ENCODE results near the gene MAP3K5.

Gene MAP3K5

DNA sequence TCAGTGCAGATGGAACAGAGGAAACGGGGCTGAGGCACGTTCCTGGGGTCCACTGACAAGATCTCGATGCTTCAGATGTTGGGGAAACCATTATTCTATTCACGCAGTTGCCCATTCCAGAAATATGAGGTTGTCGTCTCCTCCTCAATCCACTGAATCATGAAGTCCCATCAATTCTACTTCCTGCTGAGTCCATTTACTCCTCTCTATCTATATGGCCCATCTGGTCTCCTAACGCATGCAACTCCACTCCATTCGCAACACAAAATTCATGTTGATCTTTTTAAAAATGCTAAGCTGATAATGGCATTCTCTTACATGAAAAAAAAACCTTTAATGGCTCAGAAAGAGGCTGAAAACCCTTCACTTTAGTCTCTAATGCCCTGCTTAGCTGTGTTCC lies 37.5 kb downstream of the MAP3K5 start:
- DNase-seq (ENCODE audit: insufficient read length, low spot score) (no peak), FAIRE-seq (no peak)
- TF ChIP-seq POLR2AphosphoS5 (IDR thresholded peaks at IDR 0.05; ENCODE audit: low read depth, low read length): peak; percentile 7; the same call in 1 of the 2 replicates
- no peak for TF ChIP-seq PAX5 (IDR thresholded peaks at IDR 0.05; ENCODE audit: insufficient read depth, low read length, severe bottlenecking)
- no peak for TF ChIP-seq TAF1 (IDR thresholded peaks at IDR 0.05; ENCODE audit: low read depth, low read length)

GRCh38 chr6:136753624-136754023 lies 38.7 kb downstream of the MAP3K5 start:
- DNase-seq (ENCODE audit: insufficient read length, low spot score): no peak
- FAIRE-seq: no peak
- TF ChIP-seq PAX5 (IDR thresholded peaks at IDR 0.05; ENCODE audit: insufficient read depth, low read length, severe bottlenecking): no peak
- TF ChIP-seq POLR2AphosphoS5 (IDR thresholded peaks at IDR 0.05; ENCODE audit: low read depth, low read length): no peak
- TF ChIP-seq TAF1 (IDR thresholded peaks at IDR 0.05; ENCODE audit: low read depth, low read length): no peak
- TF ChIP-seq POLR2A (IDR thresholded peaks at IDR 0.05; ENCODE audit: low read depth, low read length): no peak
- no peak for TF ChIP-seq POU2F2 (IDR thresholded peaks at IDR 0.05; ENCODE audit: low read depth, low read length)
- no peak for TF ChIP-seq SPI1 (IDR thresholded peaks at IDR 0.05; ENCODE audit: low read depth, low read length)

- no peak for DNase-seq (ENCODE audit: insufficient read length, low spot score)
- TF ChIP-seq POLR2AphosphoS5 (IDR thresholded peaks at IDR 0.05; ENCODE audit: low read depth, low read length): no peak
- no peak for FAIRE-seq
These were observed 39.7 kb downstream of the MAP3K5 start for GRCh38 chr6:136752554-136752953.

- FAIRE-seq (peak; percentile 61), DNase-seq (ENCODE audit: insufficient read length, low spot score) (no peak)
- no peak for TF ChIP-seq TAF1 (IDR thresholded peaks at IDR 0.05; ENCODE audit: low read depth, low read length)
- TF ChIP-seq POU2F2 (IDR thresholded peaks at IDR 0.05; ENCODE audit: low read depth, low read length): no peak
- no peak for TF ChIP-seq POLR2AphosphoS5 (IDR thresholded peaks at IDR 0.05; ENCODE audit: low read depth, low read length)
- no peak for TF ChIP-seq POLR2A (IDR thresholded peaks at IDR 0.05; ENCODE audit: low read depth, low read length)
- no peak for TF ChIP-seq SPI1 (IDR thresholded peaks at IDR 0.05; ENCODE audit: low read depth, low read length)
- TF ChIP-seq PAX5 (IDR thresholded peaks at IDR 0.05; ENCODE audit: insufficient read depth, low read length, severe bottlenecking): no peak
These were observed 40.3 kb downstream of the MAP3K5 start for GRCh38 chr6:136751991-136752390.

DNA sequence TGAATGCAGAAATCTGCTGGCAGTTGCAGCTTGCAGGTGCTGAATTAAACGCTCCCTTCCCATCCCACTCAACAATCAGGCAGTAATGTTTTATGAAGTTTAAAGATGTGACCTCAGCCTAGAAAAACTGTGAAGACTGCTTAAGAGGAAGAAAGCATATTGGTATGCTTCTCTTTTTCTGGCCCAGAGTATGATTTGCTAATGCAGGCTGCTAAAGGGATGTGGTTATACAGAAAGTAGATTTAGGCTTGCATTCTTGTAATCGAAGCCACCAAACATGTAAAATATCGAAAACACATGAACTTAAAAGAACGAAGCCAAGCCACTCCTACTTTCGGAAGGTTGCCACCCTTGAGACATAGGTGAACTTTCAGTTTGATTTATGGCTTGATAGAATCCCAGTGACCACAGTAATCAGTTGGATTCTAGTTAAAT lies 40.7 kb downstream of the MAP3K5 start:
- peak; percentile 27 for DNase-seq (ENCODE audit: insufficient read length, low spot score)
- no peak for TF ChIP-seq POLR2AphosphoS5 (IDR thresholded peaks at IDR 0.05; ENCODE audit: low read depth, low read length)
- TF ChIP-seq POU2F2 (IDR thresholded peaks at IDR 0.05; ENCODE audit: low read depth, low read length): no peak
- TF ChIP-seq TAF1 (IDR thresholded peaks at IDR 0.05; ENCODE audit: low read depth, low read length): no peak
- TF ChIP-seq SPI1 (IDR thresholded peaks at IDR 0.05; ENCODE audit: low read depth, low read length): peak; percentile 30; the same call in 1 of the 2 replicates
- no peak for TF ChIP-seq PAX5 (IDR thresholded peaks at IDR 0.05; ENCODE audit: insufficient read depth, low read length, severe bottlenecking)
- TF ChIP-seq POLR2A (IDR thresholded peaks at IDR 0.05; ENCODE audit: low read depth, low read length): no peak
- FAIRE-seq: peak; percentile 91

GRCh38 chr6:136750696-136751521 lies 41.4 kb downstream of the MAP3K5 start:
- no peak for DNase-seq (ENCODE audit: insufficient read length, low spot score)
- no peak for TF ChIP-seq TAF1 (IDR thresholded peaks at IDR 0.05; ENCODE audit: low read depth, low read length)
- no peak for TF ChIP-seq POU2F2 (IDR thresholded peaks at IDR 0.05; ENCODE audit: low read depth, low read length)
- no peak for TF ChIP-seq SPI1 (IDR thresholded peaks at IDR 0.05; ENCODE audit: low read depth, low read length)
- no peak for TF ChIP-seq POLR2AphosphoS5 (IDR thresholded peaks at IDR 0.05; ENCODE audit: low read depth, low read length)
- no peak for TF ChIP-seq POLR2A (IDR thresholded peaks at IDR 0.05; ENCODE audit: low read depth, low read length)
- no peak for TF ChIP-seq PAX5 (IDR thresholded peaks at IDR 0.05; ENCODE audit: insufficient read depth, low read length, severe bottlenecking)
- no peak for FAIRE-seq

DNA sequence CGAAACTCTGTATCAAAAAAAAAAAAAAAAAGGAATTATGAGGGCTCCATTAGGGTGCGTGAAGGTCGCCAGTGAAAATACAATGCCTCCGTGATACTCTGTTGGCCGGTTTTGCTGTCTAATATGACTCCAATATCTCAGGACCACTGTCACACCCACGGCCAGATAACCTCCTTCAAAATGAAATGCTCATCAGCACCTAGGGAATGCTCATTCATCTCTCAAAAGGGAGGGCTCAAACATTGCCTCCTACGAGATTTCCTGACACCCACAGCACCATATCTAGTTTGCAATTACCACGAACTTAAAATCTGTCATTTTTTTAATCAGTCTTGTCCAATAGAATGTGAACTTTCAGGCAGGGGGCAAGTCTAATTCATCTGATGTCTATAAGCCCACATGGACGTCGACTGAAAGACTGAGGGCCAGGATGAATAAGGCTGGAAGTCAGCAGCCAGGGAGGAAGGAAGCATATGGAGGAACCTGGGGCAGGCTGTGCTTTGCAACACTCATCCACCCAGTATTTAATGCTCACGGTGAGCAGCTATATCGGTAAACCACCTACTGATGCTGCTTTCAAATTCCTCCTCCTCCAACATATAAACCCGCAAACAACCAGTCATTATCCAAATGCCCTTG lies 42.8 kb downstream of the MAP3K5 start:
- peak; percentile 63 for FAIRE-seq
- no peak for DNase-seq (ENCODE audit: insufficient read length, low spot score)
- TF ChIP-seq TAF1 (IDR thresholded peaks at IDR 0.05; ENCODE audit: low read depth, low read length): no peak
- TF ChIP-seq SPI1 (IDR thresholded peaks at IDR 0.05; ENCODE audit: low read depth, low read length): no peak
- TF ChIP-seq POLR2AphosphoS5 (IDR thresholded peaks at IDR 0.05; ENCODE audit: low read depth, low read length): no peak
- TF ChIP-seq POLR2A (IDR thresholded peaks at IDR 0.05; ENCODE audit: low read depth, low read length): no peak
- TF ChIP-seq POU2F2 (IDR thresholded peaks at IDR 0.05; ENCODE audit: low read depth, low read length): no peak

DNA sequence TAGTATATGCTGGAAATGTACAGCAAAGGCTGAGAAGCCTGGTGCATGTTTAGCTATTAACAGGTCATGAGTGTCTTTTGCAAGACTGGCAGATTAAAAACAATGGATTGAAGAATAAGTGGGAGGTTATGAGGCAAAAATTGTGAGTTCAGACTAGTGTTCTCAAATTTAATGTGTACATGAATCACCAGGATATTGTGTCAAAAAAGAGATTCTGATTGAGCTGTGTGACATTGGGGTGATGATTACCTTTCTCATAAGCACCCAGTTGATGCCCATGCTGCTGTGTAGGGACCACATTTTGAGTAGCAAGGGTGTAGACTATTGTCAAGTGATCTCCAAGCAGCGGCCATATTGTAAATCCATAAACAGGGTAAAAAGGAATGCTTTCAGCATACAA lies 44.8 kb downstream of the MAP3K5 start:
- FAIRE-seq (no peak), DNase-seq (ENCODE audit: insufficient read length, low spot score) (no peak)
- no peak for TF ChIP-seq POLR2A (IDR thresholded peaks at IDR 0.05; ENCODE audit: low read depth, low read length)
- TF ChIP-seq SPI1 (IDR thresholded peaks at IDR 0.05; ENCODE audit: low read depth, low read length): no peak
- no peak for TF ChIP-seq POLR2AphosphoS5 (IDR thresholded peaks at IDR 0.05; ENCODE audit: low read depth, low read length)
- no peak for TF ChIP-seq POU2F2 (IDR thresholded peaks at IDR 0.05; ENCODE audit: low read depth, low read length)
- no peak for TF ChIP-seq TAF1 (IDR thresholded peaks at IDR 0.05; ENCODE audit: low read depth, low read length)
- no peak for TF ChIP-seq PAX5 (IDR thresholded peaks at IDR 0.05; ENCODE audit: insufficient read depth, low read length, severe bottlenecking)

GRCh38 chr6:136745300-136745699 lies 47.0 kb downstream of the MAP3K5 start:
- TF ChIP-seq POLR2AphosphoS5 (IDR thresholded peaks at IDR 0.05; ENCODE audit: low read depth, low read length) (no peak), POU2F2 (IDR thresholded peaks at IDR 0.05; ENCODE audit: low read depth, low read length) (no peak), POLR2A (IDR thresholded peaks at IDR 0.05; ENCODE audit: low read depth, low read length) (no peak), SPI1 (IDR thresholded peaks at IDR 0.05; ENCODE audit: low read depth, low read length) (no peak)
- DNase-seq (ENCODE audit: insufficient read length, low spot score) (no peak), FAIRE-seq (no peak)

DNA sequence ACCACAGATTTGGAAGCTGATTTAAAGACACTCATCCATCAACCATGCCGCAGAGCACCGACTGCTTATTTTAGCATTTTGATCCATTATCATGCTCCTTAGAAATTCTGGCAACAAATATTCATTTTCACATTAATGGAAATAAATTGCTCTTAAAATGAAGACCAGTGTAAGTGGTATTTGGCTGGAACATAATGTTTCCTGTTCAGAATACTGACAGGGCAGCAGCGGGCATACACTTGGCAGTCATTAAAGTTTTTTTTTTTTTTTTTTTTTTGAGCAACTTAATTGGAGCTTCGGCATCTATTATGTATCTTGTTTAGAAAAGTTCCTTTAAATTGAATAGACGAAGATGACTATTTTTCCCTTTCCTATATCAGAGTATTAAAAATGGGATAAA lies 47.4 kb downstream of the MAP3K5 start:
- no peak for TF ChIP-seq SPI1 (IDR thresholded peaks at IDR 0.05; ENCODE audit: low read depth, low read length)
- no peak for TF ChIP-seq POLR2A (IDR thresholded peaks at IDR 0.05; ENCODE audit: low read depth, low read length)
- no peak for TF ChIP-seq POU2F2 (IDR thresholded peaks at IDR 0.05; ENCODE audit: low read depth, low read length)
- no peak for TF ChIP-seq POLR2AphosphoS5 (IDR thresholded peaks at IDR 0.05; ENCODE audit: low read depth, low read length)
- TF ChIP-seq PAX5 (IDR thresholded peaks at IDR 0.05; ENCODE audit: insufficient read depth, low read length, severe bottlenecking): no peak
- no peak for TF ChIP-seq TAF1 (IDR thresholded peaks at IDR 0.05; ENCODE audit: low read depth, low read length)

More for the DNA sequence above, 47.4 kb downstream of the MAP3K5 start:
- DNase-seq (ENCODE audit: insufficient read length, low spot score) (no peak), FAIRE-seq (no peak)
